AG20443 (cell line): ENCODE measurements around the gene CDC42EP4.

ENCODE experiments used
- DNase-seq: peaks from one replicate; pipeline ENCODE4 v3.0.0; 2012; ENCODE audit warnings: low spot score, mixed read lengths

Gene CDC42EP4

DNA sequence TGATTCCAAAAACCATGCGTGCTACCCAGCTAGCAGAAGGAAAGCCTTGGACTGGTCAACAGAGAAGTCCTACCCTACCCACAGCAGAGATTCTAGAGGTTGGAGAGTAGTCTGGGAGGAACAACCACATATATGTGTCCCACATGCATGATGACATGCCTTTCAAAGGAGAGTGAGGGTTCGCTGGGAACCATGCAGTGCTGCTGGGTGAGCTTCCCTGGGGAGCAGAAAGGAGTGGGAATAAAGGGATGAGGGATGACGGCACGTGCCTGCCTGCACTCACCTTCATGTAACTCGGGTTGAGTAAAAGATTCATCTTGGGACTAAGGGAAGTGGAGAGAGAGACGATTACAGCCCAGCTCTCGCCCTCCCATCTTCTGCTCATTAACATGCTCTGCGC lies 59.9 kb downstream of the CDC42EP4 start:
- no peak for DNase-seq

- DNase-seq: no peak
These were observed 60.8 kb downstream of the CDC42EP4 start for GRCh38 chr17:73250851-73251640.

- DNase-seq: no peak
These were observed 62.1 kb downstream of the CDC42EP4 start for GRCh38 chr17:73249700-73250099.

DNA sequence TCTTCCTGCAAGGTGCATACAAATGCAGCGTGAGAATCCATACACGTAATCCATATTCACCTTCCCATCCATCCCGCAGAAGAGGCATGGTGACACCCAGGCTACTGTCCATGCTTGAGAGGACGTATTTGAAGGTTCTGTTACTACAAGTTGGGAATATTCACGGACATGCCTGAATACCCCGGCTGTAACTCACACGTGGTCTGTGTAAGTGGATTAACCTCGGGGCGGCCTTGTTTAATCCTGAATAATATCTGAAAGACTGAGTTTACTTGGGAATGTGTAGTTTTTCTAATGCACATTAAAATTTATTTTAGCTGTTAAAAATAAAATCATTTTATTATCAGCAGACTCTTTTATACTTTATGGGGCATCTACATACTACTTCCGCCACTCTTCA lies 63.3 kb downstream of the CDC42EP4 start:
- DNase-seq: no peak

GRCh38 chr17:73247726-73248125 lies 64.1 kb downstream of the CDC42EP4 start:
- no peak for DNase-seq

DNA sequence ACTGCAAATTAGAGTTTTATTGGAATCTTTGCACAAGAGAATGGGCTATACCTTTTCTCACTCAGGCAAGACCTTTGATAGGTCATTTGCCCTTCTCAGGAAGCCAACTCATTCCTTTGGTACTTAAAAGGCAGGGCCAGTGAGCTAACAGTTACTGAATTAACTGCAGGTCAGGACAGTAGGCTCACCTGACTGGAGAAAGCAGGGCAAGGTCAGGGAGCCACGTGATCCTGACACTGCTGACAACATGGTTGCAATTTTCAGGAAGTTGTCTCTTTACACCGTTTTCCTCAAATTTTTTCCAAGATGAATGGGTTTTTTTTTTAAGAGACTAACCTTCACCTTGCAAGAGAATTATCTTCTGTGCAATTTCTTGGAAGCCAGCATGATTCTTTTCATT lies 71.2 kb downstream of the CDC42EP4 start:
- no peak for DNase-seq

DNA sequence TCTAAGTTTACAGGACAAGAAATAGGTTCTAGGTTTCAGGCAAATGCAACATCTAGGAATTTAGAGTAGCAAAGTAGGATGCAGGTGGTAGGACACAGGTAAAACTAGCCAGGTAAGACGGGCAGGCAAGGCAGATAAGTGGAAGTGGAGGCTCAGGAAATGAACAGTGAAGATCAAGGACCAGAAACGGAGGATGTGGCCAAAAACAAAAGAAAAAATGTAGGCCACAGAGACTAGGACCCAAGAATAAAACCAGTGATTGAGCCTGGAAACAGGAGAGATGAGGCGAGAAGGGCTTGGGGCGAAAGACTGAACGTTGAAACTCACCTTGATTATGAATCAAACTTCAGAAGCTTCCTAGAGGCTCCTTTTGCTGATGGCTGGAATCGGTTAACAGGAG lies 74.1 kb downstream of the CDC42EP4 start:
- DNase-seq: no peak

DNA sequence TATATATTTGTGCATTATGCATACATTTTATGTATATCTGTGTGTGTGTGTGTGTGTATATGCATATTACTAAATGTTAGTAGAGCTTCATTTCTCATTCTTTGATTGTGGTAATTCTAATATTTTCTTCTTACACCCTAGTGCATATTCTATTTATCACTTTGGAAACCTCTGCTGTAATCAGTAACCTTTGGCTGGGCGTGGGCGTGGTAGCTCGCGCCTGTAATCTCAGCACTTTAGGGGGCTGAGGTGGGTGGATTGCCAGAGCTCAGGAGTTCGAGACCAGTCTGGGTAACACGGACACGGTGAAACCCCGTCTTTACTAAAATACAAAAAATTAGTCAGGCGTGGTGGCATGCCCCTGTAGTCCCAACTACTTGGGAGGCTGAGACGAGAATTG lies 77.1 kb downstream of the CDC42EP4 start:
- no peak for DNase-seq
